Stimulated activated CD8-positive, alpha-beta memory T cell treated with anti-CD3 and anti-CD28 coated beads, Interleukin-15, amount 100 ng/mL, for 48 hours (primary cell): Measurements from ENCODE around the gene BIRC3.
A peak's percentile ranks its signal among the peaks of the same experiment; 100 is the strongest.
"Not testable (repeated sequence)": the region's sequence is repeated elsewhere in the genome, so short reads cannot be mapped to it uniquely, and the experiment has no call there.

Source experiments
- DNase-seq, 2 donors: peaks; one replicate each; pipeline ENCODE4 v3.0.0-alpha.2; 2020; ENCODE audit warnings: low read depth in 2 of 2

BIRC3 gene

DNA sequence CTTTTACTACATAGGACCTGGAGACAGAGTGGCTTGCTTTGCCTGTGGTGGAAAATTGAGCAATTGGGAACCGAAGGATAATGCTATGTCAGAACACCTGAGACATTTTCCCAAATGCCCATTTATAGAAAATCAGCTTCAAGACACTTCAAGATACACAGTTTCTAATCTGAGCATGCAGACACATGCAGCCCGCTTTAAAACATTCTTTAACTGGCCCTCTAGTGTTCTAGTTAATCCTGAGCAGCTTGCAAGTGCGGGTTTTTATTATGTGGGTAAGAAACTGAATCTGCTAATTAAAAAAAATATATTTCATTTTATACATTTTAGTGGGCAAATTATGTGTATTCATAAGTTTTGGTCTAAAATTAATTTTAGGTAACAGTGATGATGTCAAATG lies 7.8 kb downstream of the BIRC3 start:
- no peak for DNase-seq

DNA sequence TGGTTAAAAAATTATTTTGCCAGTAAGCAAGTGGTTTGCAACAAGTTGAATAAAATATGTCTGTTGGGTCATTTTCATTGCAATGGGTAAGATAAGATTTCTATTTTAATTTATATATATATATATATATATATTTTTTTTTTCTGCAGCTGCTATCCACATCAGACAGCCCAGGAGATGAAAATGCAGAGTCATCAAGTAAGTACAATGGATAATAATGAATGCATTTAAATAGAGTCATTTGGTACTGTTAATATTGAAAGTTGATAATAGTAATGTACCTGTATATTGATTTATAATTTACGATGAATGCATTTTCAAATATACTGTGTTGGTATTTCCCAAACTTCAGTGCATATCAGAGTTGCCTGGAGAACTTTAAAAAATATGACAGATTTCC lies 11.5 kb downstream of the BIRC3 start:
- no peak for DNase-seq

DNA sequence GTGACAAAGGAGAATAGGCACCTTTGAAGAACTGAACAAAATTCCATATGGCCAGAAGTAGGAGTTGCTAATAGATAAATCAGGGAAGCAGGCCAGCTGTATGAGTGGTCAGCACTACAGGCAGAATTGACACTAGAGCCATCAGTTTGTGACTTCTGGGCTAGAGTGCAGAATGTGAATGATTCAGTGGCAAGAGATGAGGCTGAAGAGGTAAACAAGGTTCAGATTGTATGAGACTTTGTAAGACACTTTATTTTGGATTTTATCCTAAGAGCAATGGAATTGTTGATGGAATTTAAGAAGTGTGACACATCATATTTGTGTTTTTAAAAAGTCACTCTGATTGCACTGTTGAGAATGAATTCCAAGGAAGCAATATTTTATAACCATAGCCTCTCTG lies 12.9 kb downstream of the BIRC3 start:
- no peak for DNase-seq

DNA sequence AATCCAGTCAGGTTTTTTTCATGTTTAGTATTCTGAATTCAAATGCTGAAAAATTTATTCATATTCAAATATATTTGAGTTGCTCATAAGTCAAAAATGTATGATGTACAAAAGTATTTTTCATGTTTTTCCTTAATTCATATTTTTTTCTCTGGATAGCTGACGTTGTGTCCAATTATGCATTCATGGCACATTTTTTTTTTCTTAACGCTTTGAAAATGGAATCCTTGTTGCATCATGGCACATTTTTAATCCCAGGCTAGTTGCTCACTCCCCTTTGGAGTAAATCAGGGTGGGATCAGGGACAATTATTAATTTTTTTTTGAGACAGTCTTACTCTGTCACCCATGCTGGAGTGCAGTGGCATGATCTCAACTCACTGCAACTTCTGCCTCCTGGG lies 14.1 kb downstream of the BIRC3 start:
- no peak for DNase-seq

DNA sequence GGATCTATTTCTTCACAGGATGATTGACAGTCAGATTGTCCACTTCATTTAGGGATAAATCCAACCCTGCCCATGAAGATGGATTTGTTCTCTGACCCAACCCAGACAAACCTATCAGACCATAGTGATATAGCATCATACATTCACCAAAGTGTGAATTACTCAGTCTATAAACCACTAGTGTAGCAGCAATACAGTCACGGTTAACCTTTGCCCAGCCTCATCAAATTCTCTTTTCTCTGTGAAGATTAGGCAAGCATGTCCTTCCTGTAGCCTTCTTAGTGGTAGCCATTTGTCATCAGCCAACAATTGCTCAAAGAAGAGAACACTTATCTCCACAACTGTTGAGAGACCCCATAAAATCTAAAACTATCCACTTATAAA lies 15.3 kb downstream of the BIRC3 start:
- no peak for DNase-seq

DNA sequence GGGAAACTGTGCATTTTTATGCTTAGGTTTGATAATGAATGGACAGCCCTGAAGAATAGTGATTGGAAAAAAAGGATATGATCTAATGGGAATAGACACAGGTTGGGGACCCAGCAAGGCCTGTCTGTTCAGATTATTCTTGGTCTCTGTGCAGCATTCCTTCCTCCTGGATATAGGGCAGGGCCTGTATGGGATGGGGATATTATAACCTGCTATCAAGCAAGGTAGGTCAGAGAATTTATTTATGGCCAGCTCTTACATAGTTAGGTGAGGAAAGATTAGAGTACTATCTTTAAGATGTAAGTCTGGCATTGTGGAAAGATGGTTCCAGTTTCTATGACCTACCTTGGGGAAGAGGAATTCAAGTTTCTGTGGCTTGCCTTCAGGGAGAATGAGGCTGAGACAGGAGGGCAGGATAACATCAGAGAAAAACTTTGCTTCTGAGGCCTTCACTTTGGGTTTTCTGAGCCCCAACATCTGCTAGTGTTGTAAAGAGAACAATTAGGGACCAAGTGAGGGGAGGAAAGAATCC lies 21.3 kb downstream of the BIRC3 start:
- DNase-seq: no peak

DNA sequence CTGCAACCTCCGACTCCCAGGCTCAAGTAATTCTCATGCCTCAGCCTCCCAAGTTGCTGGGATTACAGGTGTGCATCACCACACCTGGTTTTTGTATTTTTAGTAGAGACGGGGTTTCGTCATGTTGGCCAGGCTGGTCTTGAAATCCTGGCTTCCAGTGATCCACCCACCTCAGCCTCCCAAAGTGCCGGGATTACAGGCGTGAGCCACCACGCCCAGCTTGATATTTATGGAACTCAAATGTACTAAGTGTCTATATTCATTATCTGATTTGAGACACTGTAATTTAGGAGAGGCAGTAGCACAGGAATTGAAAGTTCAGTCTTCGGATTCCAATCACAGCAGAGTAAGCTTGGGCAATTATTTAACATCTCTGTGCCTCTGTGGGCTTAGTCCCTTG lies 24.0 kb downstream of the BIRC3 start:
- DNase-seq: not testable (repeated sequence)

DNA sequence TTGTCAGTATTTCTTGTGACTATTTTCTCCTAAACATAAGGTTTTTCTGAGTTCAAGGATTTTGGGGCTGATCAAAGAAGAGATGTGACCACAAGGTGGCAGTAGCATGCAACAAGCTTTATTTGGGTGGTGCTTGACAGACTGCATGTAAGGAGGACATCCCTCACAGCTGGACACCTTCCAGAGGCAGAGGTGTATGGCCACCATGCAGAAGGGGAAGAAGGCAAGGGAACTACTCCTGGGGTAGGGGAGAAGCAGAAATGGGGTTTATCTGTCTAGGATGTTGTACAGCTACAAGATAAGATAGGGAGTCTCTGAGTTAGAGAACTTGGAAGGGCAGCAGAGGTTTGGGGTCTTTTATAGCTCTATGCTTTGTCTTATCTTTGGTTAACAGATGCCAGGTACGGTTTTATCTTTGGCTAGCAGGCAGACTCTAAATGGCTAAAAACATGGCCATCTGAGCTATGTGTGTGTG lies 24.6 kb downstream of the BIRC3 start:
- peak in 1 of 2 donors; percentile 41 for DNase-seq

DNA sequence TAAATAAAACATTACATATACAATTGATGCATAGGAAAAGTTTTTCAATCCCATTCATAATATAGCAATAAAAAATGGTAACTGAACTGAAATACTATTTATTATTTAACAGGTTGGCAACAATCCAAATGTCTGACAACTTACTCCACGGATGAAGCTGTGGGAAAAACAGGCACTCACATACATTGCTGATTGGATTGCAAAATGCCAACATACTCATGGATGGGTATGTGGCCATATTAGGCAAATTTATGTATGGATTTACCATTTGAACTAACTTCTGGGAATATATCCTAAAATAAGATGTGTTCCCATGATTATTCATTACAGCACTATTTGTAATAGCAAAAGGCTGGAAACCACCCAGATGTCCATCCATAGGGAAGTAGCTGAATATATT lies 26.5 kb downstream of the BIRC3 start:
- no peak for DNase-seq

DNA sequence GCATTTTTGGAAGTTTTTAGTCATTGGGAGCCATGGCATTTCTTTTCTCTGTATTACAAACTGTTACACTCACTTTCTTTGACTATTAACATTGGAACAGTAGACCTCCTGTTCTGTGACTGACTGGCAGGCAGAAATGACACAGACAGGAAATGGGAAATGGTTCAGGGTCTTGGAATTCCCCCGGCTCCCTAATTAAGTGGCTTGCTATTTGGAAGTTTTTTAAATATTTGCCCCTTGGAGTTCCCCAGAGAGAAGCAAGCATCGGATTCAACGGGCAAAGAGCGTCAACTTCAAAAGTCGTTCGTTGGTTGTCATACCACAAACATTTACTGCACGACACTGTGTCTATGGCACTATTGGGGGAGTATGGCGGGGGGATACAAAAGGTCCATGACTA lies 28.6 kb downstream of the BIRC3 start:
- no peak for DNase-seq

DNA sequence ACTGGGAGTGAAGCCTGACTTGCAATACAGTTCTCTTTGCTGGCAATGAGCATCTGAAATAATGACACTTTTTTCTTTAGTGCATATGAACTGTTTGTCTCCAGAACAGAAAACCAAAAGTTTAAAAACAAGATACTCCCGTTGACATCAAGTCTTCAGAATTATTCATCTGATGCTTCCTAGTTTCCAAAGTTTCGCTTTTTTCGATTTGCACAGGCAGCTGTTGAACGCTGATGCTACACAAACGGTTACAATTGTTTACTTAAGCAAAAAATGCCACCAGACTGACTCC lies 29.1 kb downstream of the BIRC3 start:
- DNase-seq: no peak

DNA sequence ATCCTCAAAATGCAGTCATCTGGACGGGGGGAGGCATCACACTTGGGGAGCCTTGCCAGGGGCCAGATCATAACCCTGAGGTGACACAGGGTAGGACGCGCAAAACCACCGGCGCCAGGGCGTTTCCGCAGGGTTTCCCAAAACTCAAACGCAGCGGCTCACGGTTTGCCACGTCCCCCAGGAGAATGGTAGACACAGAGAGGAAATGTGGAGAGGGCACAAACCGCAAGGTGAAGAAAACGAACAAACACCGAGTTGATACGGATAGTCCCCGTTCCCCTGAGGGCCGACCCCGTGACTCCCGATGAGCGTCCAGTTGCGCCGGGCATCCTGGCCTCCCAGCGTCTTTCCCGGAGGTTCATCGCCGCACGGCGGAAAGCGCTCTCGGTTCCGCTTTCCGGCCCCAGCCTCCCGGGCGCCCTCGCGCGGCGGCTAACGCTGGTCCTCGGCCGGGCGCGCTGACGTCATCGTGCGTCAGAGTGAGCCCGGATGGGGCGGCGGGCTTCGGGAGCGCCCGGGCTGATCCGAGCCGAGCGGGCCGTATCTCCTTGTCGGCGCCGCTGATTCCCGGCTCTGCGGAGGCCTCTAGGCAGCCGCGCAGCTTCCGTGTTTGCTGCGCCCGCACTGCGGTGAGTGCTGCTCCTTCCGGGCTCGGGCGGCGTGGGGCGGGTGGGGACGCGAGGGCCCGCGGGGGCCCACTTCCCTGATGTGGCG lies 29.6 kb downstream of the BIRC3 start, which contains the start of gene BIRC2:
Gene BIRC2, plus strand, starts transcription at position 467 of the 714 bp plus-strand sequence. CDS start 2,641 bp downstream, outside the sequence.
- peak; percentile 94 to 96 for DNase-seq

DNA sequence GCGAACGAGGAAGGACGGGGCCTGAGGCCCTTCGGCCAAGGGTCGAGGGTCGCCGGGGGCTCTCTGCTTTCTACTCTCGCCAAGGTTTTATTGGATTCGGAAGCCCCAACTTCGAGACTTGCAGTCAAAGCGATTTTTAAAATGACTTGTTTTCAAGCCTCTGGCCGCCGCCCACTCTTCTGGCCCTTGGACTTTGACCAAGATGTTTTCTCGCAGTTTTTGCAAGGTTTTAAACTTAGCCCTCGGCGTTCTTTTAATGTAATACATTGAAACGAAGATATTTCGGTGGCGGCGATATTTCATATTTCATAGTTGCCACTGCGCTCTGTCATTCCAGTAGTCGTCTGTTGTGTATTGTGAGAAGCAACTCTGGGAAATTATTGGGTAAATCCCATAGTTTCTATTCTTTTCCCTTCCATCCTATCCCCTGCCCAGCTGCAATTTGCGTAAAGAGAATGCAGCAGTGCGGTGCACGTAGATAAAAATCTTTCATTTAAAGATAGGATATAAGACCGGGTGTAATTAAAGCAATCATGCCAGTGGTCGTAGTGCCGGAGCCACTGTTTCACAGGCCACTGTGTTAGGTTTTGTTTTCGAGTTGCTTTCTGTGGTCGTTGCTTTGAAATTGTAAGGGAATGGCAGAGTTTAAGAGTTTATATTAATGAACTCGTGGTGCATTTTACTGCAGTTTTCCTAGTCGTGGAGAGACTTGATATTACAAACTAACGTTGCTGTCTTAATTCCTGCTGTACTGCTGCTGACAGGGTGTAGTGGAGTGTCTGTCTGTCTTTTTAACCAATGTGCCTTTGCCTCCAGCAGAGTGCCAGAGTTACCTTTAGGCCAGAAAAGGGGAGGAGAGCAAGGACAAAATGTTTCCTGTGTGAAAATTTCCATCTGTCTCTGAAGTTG lies 30.4 kb downstream of the BIRC3 start:
- DNase-seq: no peak

DNA sequence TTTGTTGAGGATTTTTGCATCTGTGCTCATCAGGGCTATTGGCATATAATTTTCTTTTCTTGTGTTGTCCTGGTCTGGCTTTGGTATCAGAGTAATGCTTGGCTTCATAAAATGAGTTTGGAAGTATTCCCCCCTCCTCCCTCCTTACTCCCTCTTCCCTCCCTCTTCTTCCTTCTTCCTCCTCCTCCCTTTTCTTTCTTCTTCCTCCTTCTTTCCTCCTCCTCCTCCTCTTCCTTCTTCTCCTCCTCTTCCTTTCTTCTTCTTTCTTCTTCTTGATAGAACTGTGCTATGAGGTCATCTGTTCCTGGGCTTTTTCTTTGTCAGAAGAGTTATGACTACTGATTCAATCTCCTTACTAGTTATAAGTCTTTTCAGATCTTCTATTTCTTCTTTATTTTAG lies 39.8 kb downstream of the BIRC3 start:
- no peak for DNase-seq

DNA sequence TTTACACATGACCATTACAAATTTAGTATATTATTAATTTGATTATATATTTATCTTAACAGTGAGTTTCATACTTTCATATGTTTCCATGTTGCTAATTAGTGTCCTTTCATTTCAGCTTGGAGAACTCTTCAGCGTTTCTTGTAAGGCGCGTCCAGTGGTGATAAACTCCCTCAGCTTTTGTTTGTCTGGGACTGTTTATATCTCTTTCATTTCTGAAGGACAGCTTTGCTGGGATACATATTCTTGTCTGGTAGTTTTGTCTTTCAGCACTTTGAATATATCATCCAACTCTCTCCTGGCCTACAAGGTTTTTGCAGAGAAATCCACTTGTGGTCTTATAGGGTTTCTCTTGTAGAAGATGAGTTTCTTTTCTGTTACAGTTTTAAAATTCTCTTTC lies 42.1 kb downstream of the BIRC3 start:
- no peak for DNase-seq

DNA sequence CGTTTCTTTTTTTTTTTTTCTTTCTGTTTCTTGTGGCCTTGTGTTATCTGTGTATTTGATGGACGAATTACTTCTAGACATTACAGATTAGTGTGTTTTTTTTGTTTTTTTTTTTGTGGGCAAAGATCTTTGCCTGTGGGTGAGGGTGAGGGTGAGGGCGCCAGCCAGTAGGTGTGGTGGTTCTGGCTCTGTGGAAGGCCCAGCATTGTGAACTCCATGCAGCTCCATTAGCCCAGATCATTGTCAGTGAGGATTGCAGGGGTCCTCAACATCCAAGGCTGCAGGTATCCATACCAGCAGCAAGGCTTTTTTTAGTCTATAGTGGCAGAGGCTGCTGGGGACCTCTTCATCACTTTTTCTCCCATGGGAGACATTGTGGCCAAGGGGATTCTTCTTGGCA lies 43.4 kb downstream of the BIRC3 start:
- DNase-seq: no peak

DNA sequence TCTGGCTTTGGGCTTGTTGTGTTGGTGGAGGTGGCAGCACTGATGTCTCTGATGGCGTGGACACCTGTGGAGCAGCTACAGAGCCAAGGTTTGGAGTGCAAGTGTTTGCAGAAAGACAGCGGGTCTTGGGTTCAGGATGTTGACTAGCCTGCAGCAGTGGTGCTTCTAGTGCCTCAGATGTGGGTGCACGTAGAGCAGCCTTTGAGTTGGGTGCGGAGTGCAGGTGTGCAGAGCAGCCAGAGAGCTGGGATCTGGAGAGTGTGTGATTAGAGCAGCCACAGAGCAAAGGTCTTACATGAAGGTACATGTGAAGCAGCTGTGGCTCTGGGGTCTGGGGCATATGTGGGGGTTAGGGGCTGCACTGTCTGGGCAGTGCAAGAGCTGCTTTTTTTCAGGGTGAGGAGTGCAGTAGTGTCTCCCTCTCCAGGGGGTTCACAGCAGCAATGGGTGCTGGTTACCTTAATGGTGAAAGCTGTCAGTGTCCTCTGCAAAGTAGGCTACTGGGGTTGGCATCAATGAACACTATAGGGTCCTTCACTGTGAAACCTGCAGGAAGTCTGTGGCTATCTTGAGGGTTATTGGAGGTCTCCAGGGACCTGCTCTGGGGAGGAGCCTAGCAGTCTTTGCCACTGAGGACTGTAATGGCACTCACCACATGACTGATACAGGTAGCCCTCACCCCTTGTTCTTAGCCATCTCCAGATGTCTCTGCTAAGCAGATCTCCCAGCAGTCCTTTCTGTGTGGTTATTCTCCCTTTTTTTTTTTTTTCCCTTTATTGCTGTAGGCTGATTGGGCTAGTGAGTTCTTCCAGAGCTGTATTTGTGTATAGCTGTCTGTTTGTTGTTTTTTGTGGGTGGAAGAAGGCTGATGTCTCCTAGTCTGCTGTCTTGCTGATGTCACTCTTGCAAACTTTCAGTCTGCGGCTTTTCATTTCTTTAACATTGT lies 44.1 kb downstream of the BIRC3 start:
- no peak for DNase-seq

DNA sequence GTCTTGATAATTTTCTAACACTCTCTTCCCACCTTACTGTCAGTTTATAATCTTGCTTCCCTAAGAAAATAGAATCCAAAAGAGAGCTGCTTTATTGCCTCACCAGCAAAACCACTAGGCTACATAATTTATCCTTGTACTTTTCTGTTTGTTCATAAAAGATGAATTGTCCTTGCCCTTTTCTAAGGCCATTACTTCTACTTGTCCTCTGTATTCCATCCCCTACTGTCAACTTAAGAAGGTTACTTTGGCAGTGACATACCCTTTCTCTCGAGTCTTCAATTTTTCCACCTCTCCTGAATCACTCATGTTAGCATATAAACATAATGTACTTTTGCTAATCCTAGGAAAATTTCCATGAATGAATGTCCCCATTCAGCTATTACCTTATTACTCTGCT lies 47.7 kb downstream of the BIRC3 start:
- no peak for DNase-seq

DNA sequence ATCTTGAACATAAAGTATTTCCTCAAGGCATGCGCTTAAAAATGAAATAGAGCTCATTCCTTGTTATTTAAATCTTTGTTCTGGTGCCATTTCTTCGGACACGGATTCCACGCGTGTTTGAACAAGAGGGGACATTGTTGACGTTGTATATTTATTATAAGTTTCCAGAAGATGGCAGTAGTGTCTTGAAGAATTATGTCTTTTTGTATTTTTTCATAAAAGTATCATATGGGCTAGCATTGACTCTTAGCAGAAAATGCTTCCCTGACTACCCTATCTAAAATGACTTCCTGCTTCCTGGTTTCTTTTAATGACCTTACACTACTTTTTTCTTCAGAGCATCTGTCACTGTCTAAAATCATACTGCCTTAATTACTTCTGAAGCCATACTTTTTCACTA lies 50.1 kb downstream of the BIRC3 start:
- DNase-seq: no peak

DNA sequence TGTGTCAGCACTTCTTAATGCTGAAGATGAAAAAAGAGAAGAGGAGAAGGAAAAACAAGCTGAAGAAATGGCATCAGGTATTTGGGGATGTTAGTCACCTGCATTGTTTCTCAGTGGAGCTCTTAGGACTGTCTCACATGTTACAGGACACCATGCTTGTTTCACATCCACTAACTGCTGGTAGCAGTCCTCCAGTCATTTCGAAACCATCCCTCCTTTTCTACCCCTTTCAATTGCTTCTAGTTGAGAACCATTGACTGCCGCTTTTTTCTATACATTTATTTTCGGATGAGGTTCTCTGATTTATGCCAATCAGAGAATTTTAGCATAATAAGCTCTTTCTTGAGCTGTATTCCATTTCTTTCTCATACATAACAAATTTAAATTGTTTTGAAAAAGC lies 51.2 kb downstream of the BIRC3 start:
- no peak for DNase-seq

DNA sequence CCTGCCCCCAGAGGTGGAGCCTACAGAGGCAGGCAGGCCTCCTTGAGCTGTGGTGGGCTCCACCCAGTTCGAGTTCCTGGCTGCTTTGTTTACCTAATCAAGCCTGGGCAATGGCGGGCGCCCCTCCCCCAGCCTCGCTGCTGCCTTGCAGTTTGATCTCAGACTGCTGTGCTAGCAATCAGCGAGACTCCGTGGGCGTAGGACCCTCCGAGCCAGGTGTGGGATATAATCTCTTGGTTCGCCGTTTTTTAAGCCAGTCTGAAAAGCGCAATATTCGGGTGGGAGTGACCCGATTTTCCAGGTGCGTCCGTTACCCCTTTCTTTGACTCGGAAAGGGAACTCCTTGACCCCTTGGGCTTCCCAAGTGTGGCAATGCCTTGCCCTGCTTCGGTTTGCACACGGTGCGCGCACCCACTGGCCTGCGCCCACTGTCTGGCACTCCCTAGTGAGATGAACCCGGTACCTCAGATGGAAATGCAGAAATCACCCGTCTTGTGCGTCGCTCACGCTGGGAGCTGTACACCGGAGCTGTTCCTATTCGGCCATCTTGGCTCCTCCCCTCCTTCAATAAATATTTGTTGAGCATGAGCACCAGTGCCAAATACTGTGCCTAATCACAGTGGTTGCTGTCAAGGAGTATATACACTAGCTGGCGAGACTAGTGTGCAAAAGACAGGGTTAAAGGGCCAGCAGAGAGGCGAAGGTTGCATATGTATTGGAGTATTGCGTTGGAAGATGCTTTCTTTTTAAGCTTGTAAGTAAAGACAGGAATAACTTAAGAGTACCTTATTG lies 57.5 kb downstream of the BIRC3 start:
- not testable (repeated sequence) for DNase-seq
